Measurements from ENCODE around the gene USP44. TPM values are rescaled to one million over a fixed set of nuclear protein-coding genes. Genes with fewer than 3 reads are reported as not detected.

The USP44 gene
- total RNA-seq, 1 experiment from 2014 or later: 0.17 TPM

GRCh38 chr12:95600567-95600966, 49.3 kb upstream of the USP44 start:
- intact Hi-C loops (cut with micrococcal nuclease): no loop called here
- ATAC-seq (no peak), DNase-seq (ENCODE audit: low read depth, low spot score) (no peak)
- H3K4me2 ChIP-seq (ENCODE audit: low read length): no peak overlapping the region
- no TSS peak for BruUV-seq (replicated peaks)
- peaks cover 3 to 8% of the 10 kb centered on the region in 2 experiments; a peak in 3 of 4 replicates for H3K4me1 ChIP-seq (ENCODE audit: control insufficient read depth in 1 of 2, insufficient read depth in 2 of 2, low read length in 2 of 2)
- H3K9ac ChIP-seq (ENCODE audit: low read length): no peak overlapping the region
- TF ChIP-seq, protein P1, sequence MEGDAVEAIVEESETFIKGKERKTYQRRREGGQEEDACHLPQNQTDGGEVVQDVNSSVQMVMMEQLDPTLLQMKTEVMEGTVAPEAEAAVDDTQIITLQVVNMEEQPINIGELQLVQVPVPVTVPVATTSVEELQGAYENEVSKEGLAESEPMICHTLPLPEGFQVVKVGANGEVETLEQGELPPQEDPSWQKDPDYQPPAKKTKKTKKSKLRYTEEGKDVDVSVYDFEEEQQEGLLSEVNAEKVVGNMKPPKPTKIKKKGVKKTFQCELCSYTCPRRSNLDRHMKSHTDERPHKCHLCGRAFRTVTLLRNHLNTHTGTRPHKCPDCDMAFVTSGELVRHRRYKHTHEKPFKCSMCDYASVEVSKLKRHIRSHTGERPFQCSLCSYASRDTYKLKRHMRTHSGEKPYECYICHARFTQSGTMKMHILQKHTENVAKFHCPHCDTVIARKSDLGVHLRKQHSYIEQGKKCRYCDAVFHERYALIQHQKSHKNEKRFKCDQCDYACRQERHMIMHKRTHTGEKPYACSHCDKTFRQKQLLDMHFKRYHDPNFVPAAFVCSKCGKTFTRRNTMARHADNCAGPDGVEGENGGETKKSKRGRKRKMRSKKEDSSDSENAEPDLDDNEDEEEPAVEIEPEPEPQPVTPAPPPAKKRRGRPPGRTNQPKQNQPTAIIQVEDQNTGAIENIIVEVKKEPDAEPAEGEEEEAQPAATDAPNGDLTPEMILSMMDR (IDR thresholded peaks at IDR 0.05 in 2 of 3, conservative IDR thresholded peaks at IDR 0.05 in 1 of 3; ENCODE audit: borderline replicate concordance in 1 of 3, insufficient read depth in 1 of 3, low read depth in 2 of 3, low read length in 2 of 3): no peak
- no peak for TF ChIP-seq ZFX (IDR thresholded peaks at IDR 0.05)
- no peak for TF ChIP-seq CEBPB (IDR thresholded peaks at IDR 0.05; ENCODE audit: low read depth)
- TF ChIP-seq, protein P2, sequence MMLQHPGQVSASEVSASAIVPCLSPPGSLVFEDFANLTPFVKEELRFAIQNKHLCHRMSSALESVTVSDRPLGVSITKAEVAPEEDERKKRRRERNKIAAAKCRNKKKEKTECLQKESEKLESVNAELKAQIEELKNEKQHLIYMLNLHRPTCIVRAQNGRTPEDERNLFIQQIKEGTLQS (IDR thresholded peaks at IDR 0.05): no peak
- no peaks in the 10 kb centered on the region for H3K79me2 ChIP-seq (ENCODE audit: insufficient read depth, low read length)
- H4K20me1 ChIP-seq (ENCODE audit: insufficient read depth): no peaks in the 10 kb centered on the region
- H2AFZ ChIP-seq (ENCODE audit: low read depth, low read length, poor library complexity, severe bottlenecking): no peak overlapping the region
- H3K9me3 ChIP-seq (ENCODE audit: control insufficient read depth in 1 of 2, insufficient read depth in 1 of 2, low read depth in 1 of 2, low read length in 2 of 2): no peaks in the 10 kb centered on the region
- H3K36me3 ChIP-seq (ENCODE audit: control insufficient read depth in 1 of 2, insufficient read depth in 2 of 2, low read length in 2 of 2): no peaks in the 10 kb centered on the region
- ChIA-PET CTCF (interaction anchor here (1.0 kb wide), 1 partner anchor 17 kb away, joined by 4 read pairs; no protein-coding TSS in a partner anchor), RAD21 (ENCODE audit: low non-redundant PET in 1 of 2, low total read pairs in 2 of 2, uncharacterized antibody in 2 of 2, unreplicated experiment in 2 of 2) (no interaction called here), POLR2A (no interaction called here)
- no peaks in the 10 kb centered on the region for H3K9me2 ChIP-seq (ENCODE audit: insufficient read depth)
- no peak overlapping the region for H3K4me3 ChIP-seq (replicated peaks in 1 of 2; ENCODE audit: low read depth in 1 of 2, low read length in 2 of 2)
- H3K27ac ChIP-seq (ENCODE audit: low read depth, low read length): no peak overlapping the region
- H3K27me3 ChIP-seq (ENCODE audit: insufficient read depth, low read length): no peaks in the 10 kb centered on the region

GRCh38 chr12:95599880-95600279, 48.6 kb upstream of the USP44 start:
- Histone ChIP-seq H3K9me2 (ENCODE audit: insufficient read depth) (no peaks in the 10 kb centered on the region), H3K9ac (ENCODE audit: low read length) (no peak overlapping the region), H3K9me3 (ENCODE audit: control insufficient read depth in 1 of 2, insufficient read depth in 1 of 2, low read depth in 1 of 2, low read length in 2 of 2) (no peaks in the 10 kb centered on the region), H3K36me3 (ENCODE audit: control insufficient read depth in 1 of 2, insufficient read depth in 2 of 2, low read length in 2 of 2) (no peaks in the 10 kb centered on the region), H2AFZ (ENCODE audit: low read depth, low read length, poor library complexity, severe bottlenecking) (no peak overlapping the region), H4K20me1 (ENCODE audit: insufficient read depth) (no peaks in the 10 kb centered on the region), H3K4me3 (replicated peaks in 1 of 2; ENCODE audit: low read depth in 1 of 2, low read length in 2 of 2) (no peak overlapping the region), H3K79me2 (ENCODE audit: insufficient read depth, low read length) (no peaks in the 10 kb centered on the region), H3K27ac (ENCODE audit: low read depth, low read length) (no peak overlapping the region), H3K27me3 (ENCODE audit: insufficient read depth, low read length) (no peaks in the 10 kb centered on the region), H3K4me1 (ENCODE audit: control insufficient read depth in 1 of 2, insufficient read depth in 2 of 2, low read length in 2 of 2) (peaks cover 0 to 1% of the 10 kb centered on the region in 2 experiments; a peak in 2 of 4 replicates), H3K4me2 (ENCODE audit: low read length) (no peak overlapping the region)
- CTCF ChIA-PET: interaction anchor here (1.0 to 1.1 kb wide), 2 partner anchors 16 to 25 kb away, joined by 3 to 4 read pairs; no protein-coding TSS in a partner anchor
- POLR2A ChIA-PET: no interaction called here
- RAD21 ChIA-PET (ENCODE audit: low non-redundant PET in 1 of 2, low total read pairs in 2 of 2, uncharacterized antibody in 2 of 2, unreplicated experiment in 2 of 2): no interaction called here
- TF ChIP-seq TCF7L2 (IDR thresholded peaks at IDR 0.05; ENCODE audit: borderline replicate concordance, extremely low read depth, insufficient read depth, insufficient read length): no peak
- TF ChIP-seq, protein P1 (IDR thresholded peaks at IDR 0.05 in 2 of 3, conservative IDR thresholded peaks at IDR 0.05 in 1 of 3; ENCODE audit: borderline replicate concordance in 1 of 3, insufficient read depth in 1 of 3, low read depth in 2 of 3, low read length in 2 of 3): no peak
- TF ChIP-seq, protein P3, sequence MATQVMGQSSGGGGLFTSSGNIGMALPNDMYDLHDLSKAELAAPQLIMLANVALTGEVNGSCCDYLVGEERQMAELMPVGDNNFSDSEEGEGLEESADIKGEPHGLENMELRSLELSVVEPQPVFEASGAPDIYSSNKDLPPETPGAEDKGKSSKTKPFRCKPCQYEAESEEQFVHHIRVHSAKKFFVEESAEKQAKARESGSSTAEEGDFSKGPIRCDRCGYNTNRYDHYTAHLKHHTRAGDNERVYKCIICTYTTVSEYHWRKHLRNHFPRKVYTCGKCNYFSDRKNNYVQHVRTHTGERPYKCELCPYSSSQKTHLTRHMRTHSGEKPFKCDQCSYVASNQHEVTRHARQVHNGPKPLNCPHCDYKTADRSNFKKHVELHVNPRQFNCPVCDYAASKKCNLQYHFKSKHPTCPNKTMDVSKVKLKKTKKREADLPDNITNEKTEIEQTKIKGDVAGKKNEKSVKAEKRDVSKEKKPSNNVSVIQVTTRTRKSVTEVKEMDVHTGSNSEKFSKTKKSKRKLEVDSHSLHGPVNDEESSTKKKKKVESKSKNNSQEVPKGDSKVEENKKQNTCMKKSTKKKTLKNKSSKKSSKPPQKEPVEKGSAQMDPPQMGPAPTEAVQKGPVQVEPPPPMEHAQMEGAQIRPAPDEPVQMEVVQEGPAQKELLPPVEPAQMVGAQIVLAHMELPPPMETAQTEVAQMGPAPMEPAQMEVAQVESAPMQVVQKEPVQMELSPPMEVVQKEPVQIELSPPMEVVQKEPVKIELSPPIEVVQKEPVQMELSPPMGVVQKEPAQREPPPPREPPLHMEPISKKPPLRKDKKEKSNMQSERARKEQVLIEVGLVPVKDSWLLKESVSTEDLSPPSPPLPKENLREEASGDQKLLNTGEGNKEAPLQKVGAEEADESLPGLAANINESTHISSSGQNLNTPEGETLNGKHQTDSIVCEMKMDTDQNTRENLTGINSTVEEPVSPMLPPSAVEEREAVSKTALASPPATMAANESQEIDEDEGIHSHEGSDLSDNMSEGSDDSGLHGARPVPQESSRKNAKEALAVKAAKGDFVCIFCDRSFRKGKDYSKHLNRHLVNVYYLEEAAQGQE (IDR thresholded peaks at IDR 0.05; ENCODE audit: low read depth): no peak
- no peak for TF ChIP-seq ZNF274 (IDR thresholded peaks at IDR 0.05; ENCODE audit: low read depth, low read length)
- TF ChIP-seq POLR2A (IDR thresholded peaks at IDR 0.05; ENCODE audit: borderline replicate concordance, extremely low read depth, insufficient read depth, insufficient read length): no peak
- no peak for TF ChIP-seq SP1 (IDR thresholded peaks at IDR 0.05; ENCODE audit: low read depth)
- intact Hi-C loops (cut with micrococcal nuclease): no loop called here
- ATAC-seq (no peak), DNase-seq (ENCODE audit: low read depth, low spot score) (no peak)
- no TSS peak for BruUV-seq (replicated peaks)
